ENCODE results near the gene IL23R. TPM values are rescaled to one million over a fixed set of nuclear protein-coding genes. Genes with fewer than 3 reads are reported as not detected.
A peak's percentile ranks its signal among the peaks of the same experiment; 100 is the strongest.

IL23R gene
- total RNA-seq, 5 donors from 2014 or later (not counting 1 experiment from before 2014, with no cell fraction given): 0.18 to 0.63 (median 0.43) TPM; not detected in 1

GRCh38 chr1:67241200-67241746, 75.0 kb downstream of the IL23R start:
- no CpG with 5 or more reads among the region's 1 CpG for WGBS (ENCODE audit: insufficient coverage)
- no peaks in the 10 kb centered on the region for H3K4me1 Mint-ChIP-seq
- CTCF ChIA-PET: interaction anchor here in 1 of 2 donors (0.6 kb wide), 1 partner anchor 11 kb away, joined by 5 read pairs; no protein-coding TSS in a partner anchor
- no peaks in the 10 kb centered on the region for H3K9me3 ChIP-seq
- H3K27ac Mint-ChIP-seq: no peak overlapping the region
- no peaks in the 10 kb centered on the region for H3K27me3 Mint-ChIP-seq
- H3K27me3 ChIP-seq (replicated peaks in 1 of 2; ENCODE audit: control insufficient read depth in 2 of 2, extremely low read depth in 1 of 2, insufficient read depth in 2 of 2, low read length in 1 of 2): no peaks in the 10 kb centered on the region
- no peak overlapping the region for H3K4me3 ChIP-seq (ENCODE audit: control insufficient read depth in 1 of 2, extremely low read depth in 1 of 2, low read length in 1 of 2)
- H3K36me3 Mint-ChIP-seq: no peaks in the 10 kb centered on the region
- no peaks in the 10 kb centered on the region for H3K4me1 ChIP-seq (ENCODE audit: control insufficient read depth in 1 of 2, extremely low read depth in 1 of 2, insufficient read depth in 2 of 2, low read length in 2 of 2)
- no peak overlapping the region for H3K4me3 Mint-ChIP-seq
- no peak for DNase-seq
- H3K27ac ChIP-seq (ENCODE audit: low read length): no peak overlapping the region
- no peaks in the 10 kb centered on the region for H3K9me3 Mint-ChIP-seq
- H3K36me3 ChIP-seq (ENCODE audit: control insufficient read depth in 2 of 2, extremely low read depth in 1 of 2, insufficient read depth in 1 of 2, low read length in 1 of 2): no peaks in the 10 kb centered on the region
- POLR2A ChIA-PET: no interaction called here
- no peak for ATAC-seq (replicated peaks in 1 of 4)

GRCh38 chr1:67242016-67242415, 75.8 kb downstream of the IL23R start:
- Histone ChIP-seq H3K36me3 (ENCODE audit: control insufficient read depth in 2 of 2, extremely low read depth in 1 of 2, insufficient read depth in 1 of 2, low read length in 1 of 2) (no peaks in the 10 kb centered on the region), H3K27ac (ENCODE audit: low read length) (no peak overlapping the region), H3K4me3 (ENCODE audit: control insufficient read depth in 1 of 2, extremely low read depth in 1 of 2, low read length in 1 of 2) (no peak overlapping the region), H3K4me1 (ENCODE audit: control insufficient read depth in 1 of 2, extremely low read depth in 1 of 2, insufficient read depth in 2 of 2, low read length in 2 of 2) (no peaks in the 10 kb centered on the region), H3K9me3 (no peaks in the 10 kb centered on the region), H3K27me3 (replicated peaks in 1 of 2; ENCODE audit: control insufficient read depth in 2 of 2, extremely low read depth in 1 of 2, insufficient read depth in 2 of 2, low read length in 1 of 2) (no peaks in the 10 kb centered on the region)
- CTCF ChIA-PET: no interaction called here
- ATAC-seq (replicated peaks in 1 of 4): no peak
- DNase-seq: no peak
- Mint-ChIP-seq H3K4me1 (no peaks in the 10 kb centered on the region), H3K4me3 (no peak overlapping the region), H3K27me3 (peaks cover 0 to under 1% of the 10 kb centered on the region in 2 donors), H3K36me3 (no peaks in the 10 kb centered on the region), H3K27ac (no peak overlapping the region), H3K9me3 (no peaks in the 10 kb centered on the region)
- POLR2A ChIA-PET: no interaction called here

GRCh38 chr1:67250051-67250653, 83.9 kb downstream of the IL23R start:
- H3K4me1 Mint-ChIP-seq: no peaks in the 10 kb centered on the region
- peaks cover 6% of the 10 kb centered on the region for H3K36me3 Mint-ChIP-seq
- H3K4me3 ChIP-seq (ENCODE audit: control insufficient read depth in 1 of 2, extremely low read depth in 1 of 2, low read length in 1 of 2): no peak overlapping the region
- no peak for ATAC-seq (replicated peaks in 1 of 4)
- no peaks in the 10 kb centered on the region for H3K4me1 ChIP-seq (ENCODE audit: control insufficient read depth in 1 of 2, extremely low read depth in 1 of 2, insufficient read depth in 2 of 2, low read length in 2 of 2)
- CTCF ChIA-PET: no interaction called here
- H3K27ac ChIP-seq (ENCODE audit: low read length): no peak overlapping the region
- POLR2A ChIA-PET: interaction anchor here in 1 of 2 donors (0.7 kb wide), 1 partner anchor 25 kb away, joined by 3 read pairs; no protein-coding TSS in a partner anchor
- H3K27me3 Mint-ChIP-seq: peaks cover 2 to 3% of the 10 kb centered on the region in 2 donors
- no peaks in the 10 kb centered on the region for H3K27me3 ChIP-seq (replicated peaks in 1 of 2; ENCODE audit: control insufficient read depth in 2 of 2, extremely low read depth in 1 of 2, insufficient read depth in 2 of 2, low read length in 1 of 2)
- DNase-seq: no peak
- H3K27ac Mint-ChIP-seq: no peak overlapping the region
- H3K4me3 Mint-ChIP-seq: no peak overlapping the region
- H3K36me3 ChIP-seq (ENCODE audit: control insufficient read depth in 2 of 2, extremely low read depth in 1 of 2, insufficient read depth in 1 of 2, low read length in 1 of 2): no peaks in the 10 kb centered on the region
- peaks cover 4% of the 10 kb centered on the region for H3K9me3 ChIP-seq
- WGBS (ENCODE audit: insufficient coverage): no CpG with 5 or more reads among the region's 2 CpGs
- peaks cover 3 to 11% (median 8%) of the 10 kb centered on the region in 3 donors for H3K9me3 Mint-ChIP-seq

- peaks cover 2 to 3% (median 3%) of the 10 kb centered on the region in 3 donors for H3K4me1 Mint-ChIP-seq
- H3K27ac ChIP-seq (ENCODE audit: low read length): no peak overlapping the region
- H3K4me1 ChIP-seq (ENCODE audit: control insufficient read depth in 1 of 2, extremely low read depth in 1 of 2, insufficient read depth in 2 of 2, low read length in 2 of 2): no peaks in the 10 kb centered on the region
- no peaks in the 10 kb centered on the region for H3K9me3 Mint-ChIP-seq
- H3K27me3 ChIP-seq (replicated peaks in 1 of 2; ENCODE audit: control insufficient read depth in 2 of 2, extremely low read depth in 1 of 2, insufficient read depth in 2 of 2, low read length in 1 of 2): no peaks in the 10 kb centered on the region
- H3K36me3 ChIP-seq (ENCODE audit: control insufficient read depth in 2 of 2, extremely low read depth in 1 of 2, insufficient read depth in 1 of 2, low read length in 1 of 2): no peaks in the 10 kb centered on the region
- ATAC-seq (replicated peaks in 1 of 4) (no peak), DNase-seq (no peak)
- POLR2A ChIA-PET: no interaction called here
- H3K4me3 ChIP-seq (ENCODE audit: control insufficient read depth in 1 of 2, extremely low read depth in 1 of 2, low read length in 1 of 2): no peak overlapping the region
- no peaks in the 10 kb centered on the region for H3K36me3 Mint-ChIP-seq
- no peak overlapping the region for H3K4me3 Mint-ChIP-seq
- H3K27ac Mint-ChIP-seq: no peak overlapping the region
- no peaks in the 10 kb centered on the region for H3K27me3 Mint-ChIP-seq
- CTCF ChIA-PET: interaction anchor here in 1 of 2 donors (0.7 kb wide), 1 partner anchor 498 kb away, joined by 3 read pairs; no protein-coding TSS in a partner anchor
- whole genome bisulfite sequencing (ENCODE audit: insufficient coverage): no CpG with 5 or more reads among the region's 2 CpGs
- no peaks in the 10 kb centered on the region for H3K9me3 ChIP-seq
Measured at GRCh38 chr1:67256291-67257172, 90.3 kb downstream of the IL23R start.

DNA sequence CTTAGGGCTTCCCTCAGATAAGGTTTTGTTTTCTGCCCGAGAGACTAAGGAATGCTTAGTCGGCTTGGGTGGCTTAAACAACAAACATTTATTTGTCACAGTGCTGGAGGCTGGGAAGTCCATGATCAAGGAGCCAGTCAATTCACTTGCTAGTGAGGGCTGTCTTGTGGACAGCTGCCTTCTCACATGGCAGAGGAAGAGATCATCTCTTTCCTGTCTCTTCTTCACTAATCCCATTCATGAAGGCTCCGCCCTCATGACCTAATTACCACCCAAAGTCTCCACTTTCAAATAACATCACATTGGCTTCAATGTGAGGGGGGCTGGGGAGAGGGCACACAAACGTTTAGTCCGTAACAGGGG, 90.9 kb downstream of the IL23R start:
- Mint-ChIP-seq H3K27ac (no peak overlapping the region), H3K4me1 (peaks cover 8 to 9% (median 9%) of the 10 kb centered on the region in 3 donors), H3K36me3 (no peaks in the 10 kb centered on the region), H3K4me3 (no peak overlapping the region), H3K27me3 (no peaks in the 10 kb centered on the region), H3K9me3 (no peaks in the 10 kb centered on the region)
- no peaks in the 10 kb centered on the region for H3K27me3 ChIP-seq (replicated peaks in 1 of 2; ENCODE audit: control insufficient read depth in 2 of 2, extremely low read depth in 1 of 2, insufficient read depth in 2 of 2, low read length in 1 of 2)
- ATAC-seq (replicated peaks in 1 of 4): no peak
- no peaks in the 10 kb centered on the region for H3K9me3 ChIP-seq
- no peak overlapping the region for H3K4me3 ChIP-seq (ENCODE audit: control insufficient read depth in 1 of 2, extremely low read depth in 1 of 2, low read length in 1 of 2)
- no peak overlapping the region for H3K27ac ChIP-seq (ENCODE audit: low read length)
- no peak for DNase-seq
- H3K36me3 ChIP-seq (ENCODE audit: control insufficient read depth in 2 of 2, extremely low read depth in 1 of 2, insufficient read depth in 1 of 2, low read length in 1 of 2): no peaks in the 10 kb centered on the region
- H3K4me1 ChIP-seq (ENCODE audit: control insufficient read depth in 1 of 2, extremely low read depth in 1 of 2, insufficient read depth in 2 of 2, low read length in 2 of 2): peaks cover 0 to 6% of the 10 kb centered on the region in 2 experiments
- ChIA-PET CTCF (no interaction called here), POLR2A (no interaction called here)
- 100% methylated on average over 1 of the region's 5 CpGs for WGBS (ENCODE audit: insufficient coverage)

GRCh38 chr1:67261680-67262079, 95.4 kb downstream of the IL23R start:
- Histone ChIP-seq H3K27ac (ENCODE audit: low read length) (no peak overlapping the region), H3K36me3 (ENCODE audit: control insufficient read depth in 2 of 2, extremely low read depth in 1 of 2, insufficient read depth in 1 of 2, low read length in 1 of 2) (no peaks in the 10 kb centered on the region), H3K27me3 (replicated peaks in 1 of 2; ENCODE audit: control insufficient read depth in 2 of 2, extremely low read depth in 1 of 2, insufficient read depth in 2 of 2, low read length in 1 of 2) (no peaks in the 10 kb centered on the region), H3K4me1 (ENCODE audit: control insufficient read depth in 1 of 2, extremely low read depth in 1 of 2, insufficient read depth in 2 of 2, low read length in 2 of 2) (peaks cover 8 to 24% of the 10 kb centered on the region in 2 experiments), H3K9me3 (no peaks in the 10 kb centered on the region), H3K4me3 (ENCODE audit: control insufficient read depth in 1 of 2, extremely low read depth in 1 of 2, low read length in 1 of 2) (no peak overlapping the region)
- peaks cover 28 to 36% (median 30%) of the 10 kb centered on the region in 3 donors for H3K4me1 Mint-ChIP-seq
- peak in 3 of 4 experiments; percentile 81 to 95 (median 82) for ATAC-seq (replicated peaks in 1 of 4)
- peak overlapping the region in 1 of 3 donors; percentile 10 for H3K4me3 Mint-ChIP-seq
- no peaks in the 10 kb centered on the region for H3K27me3 Mint-ChIP-seq
- H3K9me3 Mint-ChIP-seq: no peaks in the 10 kb centered on the region
- H3K27ac Mint-ChIP-seq: no peak overlapping the region
- ChIA-PET CTCF (interaction anchor here (0.5 to 2.0 kb wide), 10 partner anchors 27 to 1952 kb away, joined by 3 to 14 read pairs (median 4); partner anchors contain the start of genes DNAJC6 (in 1 of the 2) and SLC35D1 (in 1 of the 2)), POLR2A (interaction anchor here (0.5 to 0.6 kb wide), 2 partner anchors 13 to 188 kb away, joined by 3 to 4 read pairs; no protein-coding TSS in a partner anchor)
- peak in 28 of 35 experiments; percentile 0 to 52 (median 24) for DNase-seq
- no CpG with 5 or more reads among the region's 4 CpGs for WGBS (ENCODE audit: insufficient coverage)
- no peaks in the 10 kb centered on the region for H3K36me3 Mint-ChIP-seq
